Tibial nerve (tissue), 3 donors: ENCODE results near the gene STOX2.

ENCODE experiments used
- POLR2A ChIP-seq, 2 donors: fragments of 450-650 bp; IDR thresholded peaks; one replicate each; pipeline ENCODE4 v1.6.1; 2017; ENCODE audit warnings: antibody characterized with exemption in 2 of 2, mild to moderate bottlenecking in 2 of 2, moderate library complexity in 2 of 2
- TF ChIP-seq, protein P1 (sequence below), 5 experiments: fragments of 200-600 bp in 3 of 5; fragments of 450-650 bp in 2 of 5; sonication (generic) in 3 of 5; IDR thresholded peaks; one replicate each; pipeline ENCODE4 v1.5.1; 2016 to 2019; ENCODE audit warnings: antibody characterized with exemption in 5 of 5, mild to moderate bottlenecking in 3 of 5, moderate library complexity in 2 of 5

DNA sequence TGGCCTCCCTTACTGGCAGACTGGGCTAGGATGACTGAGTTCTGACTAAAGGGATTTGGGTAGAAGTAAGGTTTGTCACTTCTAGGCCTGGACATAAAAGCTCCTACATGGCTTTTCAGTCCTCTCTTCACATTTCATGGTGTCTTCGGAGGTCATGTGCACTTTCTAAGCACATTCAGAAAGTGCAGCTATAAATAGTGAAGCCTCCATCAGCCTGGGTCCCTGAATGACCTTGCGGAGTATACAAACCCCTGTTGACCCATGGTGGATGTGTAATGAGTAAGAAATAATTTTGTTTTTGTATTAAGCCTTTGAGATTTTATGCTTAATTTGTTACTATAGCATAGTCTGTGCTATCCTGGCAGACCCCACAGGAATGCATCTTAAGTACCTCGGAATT lies 154.0 kb downstream of the STOX2 start:
- TF ChIP-seq, protein P1, sequence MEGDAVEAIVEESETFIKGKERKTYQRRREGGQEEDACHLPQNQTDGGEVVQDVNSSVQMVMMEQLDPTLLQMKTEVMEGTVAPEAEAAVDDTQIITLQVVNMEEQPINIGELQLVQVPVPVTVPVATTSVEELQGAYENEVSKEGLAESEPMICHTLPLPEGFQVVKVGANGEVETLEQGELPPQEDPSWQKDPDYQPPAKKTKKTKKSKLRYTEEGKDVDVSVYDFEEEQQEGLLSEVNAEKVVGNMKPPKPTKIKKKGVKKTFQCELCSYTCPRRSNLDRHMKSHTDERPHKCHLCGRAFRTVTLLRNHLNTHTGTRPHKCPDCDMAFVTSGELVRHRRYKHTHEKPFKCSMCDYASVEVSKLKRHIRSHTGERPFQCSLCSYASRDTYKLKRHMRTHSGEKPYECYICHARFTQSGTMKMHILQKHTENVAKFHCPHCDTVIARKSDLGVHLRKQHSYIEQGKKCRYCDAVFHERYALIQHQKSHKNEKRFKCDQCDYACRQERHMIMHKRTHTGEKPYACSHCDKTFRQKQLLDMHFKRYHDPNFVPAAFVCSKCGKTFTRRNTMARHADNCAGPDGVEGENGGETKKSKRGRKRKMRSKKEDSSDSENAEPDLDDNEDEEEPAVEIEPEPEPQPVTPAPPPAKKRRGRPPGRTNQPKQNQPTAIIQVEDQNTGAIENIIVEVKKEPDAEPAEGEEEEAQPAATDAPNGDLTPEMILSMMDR (IDR thresholded peaks at IDR 0.05): no peak
- no peak for TF ChIP-seq POLR2A (IDR thresholded peaks at IDR 0.05)
